NCI-H1105 (cell line): Measurements from ENCODE around the gene ISOC1.

Experiments
- DNase-seq: peaks from one replicate; lab custom pipeline; 2025; lab: John Stamatoyannopoulos, UW

ISOC1 gene

DNA sequence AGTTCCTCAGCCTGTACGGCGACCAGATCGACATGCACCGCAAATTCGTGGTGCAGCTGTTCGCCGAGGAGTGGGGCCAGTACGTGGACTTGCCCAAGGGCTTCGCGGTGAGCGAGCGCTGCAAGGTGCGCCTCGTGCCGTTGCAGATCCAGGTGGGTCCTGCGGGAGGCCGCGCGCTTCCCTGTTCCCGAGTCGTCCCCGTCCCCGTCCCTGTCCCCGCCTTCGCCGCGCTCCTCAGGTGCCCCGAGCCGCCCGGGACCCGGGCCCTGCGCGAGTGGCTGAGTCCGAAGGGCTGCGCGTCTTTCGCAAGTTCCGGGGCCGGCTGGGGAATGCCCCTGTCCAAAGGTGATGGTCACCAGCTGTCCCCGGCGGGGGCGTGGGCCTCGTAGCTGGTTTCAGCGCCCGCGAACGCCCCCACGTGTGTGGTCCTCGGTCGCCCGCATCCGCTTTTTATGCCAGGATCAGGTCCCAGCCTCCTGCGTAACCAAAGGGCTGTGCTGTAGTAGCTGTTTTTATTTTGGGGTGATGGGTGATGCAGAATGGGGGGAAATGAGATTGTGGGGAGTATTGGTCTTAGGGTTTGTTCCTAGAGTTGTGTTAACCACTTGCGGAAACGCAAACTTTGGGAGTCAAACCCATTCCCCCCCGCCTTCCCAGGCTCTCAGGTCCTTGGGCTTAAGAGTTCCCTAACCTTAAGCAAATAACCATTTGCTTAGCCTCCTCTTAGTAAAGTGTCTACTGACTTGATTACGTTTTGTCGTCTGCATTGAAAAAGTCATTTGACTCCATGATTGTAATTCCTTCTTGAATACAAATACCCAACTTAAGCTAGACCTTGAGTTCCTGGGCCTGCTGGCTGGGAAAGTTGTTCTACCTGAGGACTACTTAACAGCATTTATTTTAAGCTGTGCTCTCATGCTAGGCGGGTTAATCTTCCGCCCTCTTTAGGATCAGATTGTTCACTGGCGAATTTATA lies 663 bp downstream of the ISOC1 start:
- peak; percentile 27 for DNase-seq

DNA sequence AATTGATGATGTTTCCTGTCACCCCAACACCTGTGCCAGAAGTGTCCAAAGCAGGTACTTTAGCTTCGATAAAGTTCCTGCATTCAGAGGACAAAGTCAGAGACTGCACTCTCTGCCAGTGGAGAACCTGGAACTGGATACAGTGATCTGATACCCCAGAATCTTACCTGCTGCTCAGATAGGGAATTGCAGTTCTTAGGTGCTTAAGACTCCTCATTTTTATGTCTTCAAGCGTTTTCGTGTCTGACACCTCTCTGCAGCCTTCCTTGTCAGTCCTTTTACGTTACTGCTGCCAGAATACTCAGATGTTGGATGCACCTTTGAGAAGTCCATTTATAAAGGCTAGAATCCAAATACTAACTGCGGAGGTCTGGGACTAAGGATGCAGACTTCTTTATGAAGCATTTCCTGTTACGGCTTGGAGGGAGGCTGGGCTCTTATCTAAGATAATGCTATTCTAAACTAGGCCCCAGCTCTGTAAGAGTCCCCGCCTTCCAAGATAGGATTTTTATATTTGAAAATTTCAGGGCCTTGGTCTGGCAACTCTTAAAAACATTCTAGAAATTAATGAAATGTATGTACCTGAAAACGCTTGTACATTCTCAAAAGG lies 1.9 kb downstream of the ISOC1 start:
- DNase-seq: no peak

DNA sequence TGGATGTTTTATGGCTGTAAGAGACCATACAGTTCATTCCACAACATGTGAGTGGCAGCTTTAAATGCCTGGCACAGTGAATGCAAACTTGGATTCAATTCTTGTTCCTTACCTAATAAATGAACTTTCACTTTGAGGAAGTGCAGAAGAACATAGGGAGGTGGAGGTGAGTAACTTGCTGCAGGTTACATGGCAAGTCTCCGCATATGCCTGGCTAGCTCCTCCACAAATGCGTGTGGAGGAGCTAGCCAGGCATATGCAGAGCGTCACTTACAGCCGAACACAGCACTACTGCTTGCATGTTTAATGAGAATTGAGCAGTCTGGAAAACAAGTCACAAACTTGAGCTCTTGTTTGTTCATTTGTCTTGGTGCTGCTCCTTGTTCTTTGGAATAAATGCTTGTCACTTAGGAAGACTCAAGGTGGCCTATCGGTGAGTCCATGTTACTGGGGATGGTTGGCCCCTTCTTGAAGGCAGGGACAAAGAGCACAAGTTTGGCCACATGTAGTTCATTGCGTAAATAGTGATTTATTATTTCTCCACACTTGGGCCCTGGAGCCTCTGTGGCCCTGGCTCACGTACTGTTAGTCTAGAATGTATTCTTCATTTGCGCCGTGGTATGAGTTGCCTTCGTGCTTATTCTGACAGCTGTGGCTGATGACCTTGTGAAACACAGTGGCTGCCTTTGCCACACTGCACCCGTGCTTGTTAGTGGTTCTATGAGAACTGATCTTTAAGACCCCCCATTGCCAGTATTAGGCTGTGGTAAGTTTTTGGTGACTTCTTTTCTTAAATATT lies 3.1 kb downstream of the ISOC1 start:
- no peak for DNase-seq

DNA sequence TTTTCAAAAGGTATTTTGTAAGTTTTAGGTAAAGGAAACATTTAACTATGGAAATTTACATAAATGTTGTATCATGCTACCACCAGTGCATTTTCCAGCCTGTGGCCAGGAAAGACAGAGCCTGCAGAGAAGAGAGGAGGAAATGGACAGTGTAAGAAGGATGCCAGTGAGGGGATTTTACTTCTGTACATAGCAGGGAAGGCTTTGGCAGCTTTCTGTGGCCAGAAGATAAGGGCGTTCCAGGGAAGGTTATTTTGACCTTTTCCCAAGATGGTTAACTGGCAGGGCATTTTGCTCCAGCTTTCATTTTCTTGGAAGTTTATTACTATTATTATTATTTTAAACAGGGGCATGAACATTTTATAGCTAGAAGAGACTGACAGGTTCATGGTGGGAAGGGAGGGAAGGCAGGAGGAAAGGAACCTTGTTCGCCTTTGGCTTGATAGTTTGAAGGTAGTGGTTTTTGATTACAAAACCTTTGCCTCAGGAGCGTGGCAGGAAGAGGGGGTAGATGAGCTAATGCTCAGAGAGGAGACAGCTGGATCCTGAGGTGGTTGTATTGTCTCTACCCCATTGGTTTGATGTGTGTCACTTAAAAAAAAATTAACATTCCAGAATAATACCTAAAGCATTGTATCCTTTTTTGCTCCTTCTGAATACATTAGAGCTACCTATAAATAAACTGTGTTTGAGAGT lies 4.1 kb downstream of the ISOC1 start:
- no peak for DNase-seq

DNA sequence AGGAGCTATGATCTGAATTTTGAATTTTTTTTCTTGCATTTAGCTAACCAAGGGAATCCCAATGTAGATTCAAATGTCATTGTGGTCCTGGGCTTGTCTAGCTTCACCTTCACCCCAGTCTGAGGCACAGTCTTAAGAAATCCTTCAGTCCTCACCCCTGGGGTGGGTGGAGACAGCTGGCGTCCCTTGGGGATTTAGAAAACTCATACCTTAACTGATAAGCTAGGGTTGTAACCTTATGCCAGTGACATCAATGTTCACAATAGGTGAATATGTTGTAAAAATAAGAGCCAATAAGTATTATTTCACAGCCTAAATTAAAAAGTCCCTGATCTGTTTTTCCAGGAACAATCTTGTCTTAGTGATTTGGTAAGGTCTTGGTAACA lies 4.6 kb downstream of the ISOC1 start:
- no peak for DNase-seq

DNA sequence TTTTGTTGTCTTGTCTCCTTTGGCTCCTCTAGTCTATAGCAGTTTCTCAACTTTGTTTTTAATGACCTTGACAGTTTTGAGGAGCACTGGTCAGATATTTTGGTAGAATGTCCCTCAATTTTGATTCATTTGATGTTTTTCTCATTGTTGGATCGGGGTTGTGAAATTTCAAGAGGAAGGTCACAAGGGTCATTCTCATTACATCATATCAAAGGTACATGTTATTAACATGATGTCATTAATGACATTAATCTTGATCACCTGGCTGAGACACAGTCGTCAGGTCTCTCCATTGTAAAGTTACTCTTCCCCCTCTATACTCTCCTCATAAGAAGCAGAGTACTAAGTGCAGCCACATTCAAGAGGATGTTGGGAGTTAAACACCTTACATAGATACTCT lies 7.2 kb downstream of the ISOC1 start:
- DNase-seq: no peak

DNA sequence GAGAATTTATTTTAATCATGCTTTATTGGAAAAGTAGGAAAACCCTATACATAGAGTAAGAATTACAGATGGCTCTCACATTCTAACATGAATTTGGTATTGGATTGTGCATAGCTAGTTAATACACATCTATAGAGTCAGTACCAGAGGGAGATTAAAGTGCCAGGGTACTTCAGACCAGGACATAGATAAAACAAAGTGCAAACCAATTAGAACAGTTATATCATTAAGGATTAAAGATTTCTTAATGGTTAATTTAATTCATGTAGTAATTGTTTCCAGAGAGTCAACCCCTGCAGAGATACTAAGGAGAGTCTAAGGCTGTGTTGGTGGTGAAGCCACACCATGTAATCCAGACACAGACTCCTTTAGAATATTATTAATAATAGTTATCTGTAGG lies 8.8 kb downstream of the ISOC1 start:
- DNase-seq: no peak

DNA sequence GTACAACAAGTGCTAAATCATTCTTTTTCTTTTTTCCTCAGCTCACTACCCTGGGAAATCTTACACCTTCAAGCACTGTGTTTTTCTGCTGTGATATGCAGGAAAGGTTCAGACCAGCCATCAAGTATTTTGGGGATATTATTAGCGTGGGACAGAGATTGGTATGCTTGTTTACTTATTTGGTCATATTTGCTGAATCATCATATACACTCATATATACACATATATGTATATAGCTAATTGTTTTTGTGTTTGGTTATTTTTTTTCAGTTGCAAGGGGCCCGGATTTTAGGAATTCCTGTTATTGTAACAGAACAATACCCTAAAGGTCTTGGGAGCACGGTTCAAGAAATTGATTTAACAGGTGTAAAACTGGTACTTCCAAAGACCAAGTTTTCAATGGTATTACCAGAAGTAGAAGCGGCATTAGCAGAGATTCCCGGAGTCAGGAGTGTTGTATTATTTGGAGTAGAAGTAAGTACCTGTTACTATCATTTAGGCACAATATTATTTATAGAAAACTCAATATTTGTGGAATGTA lies 10.4 kb downstream of the ISOC1 start:
- no peak for DNase-seq

DNA sequence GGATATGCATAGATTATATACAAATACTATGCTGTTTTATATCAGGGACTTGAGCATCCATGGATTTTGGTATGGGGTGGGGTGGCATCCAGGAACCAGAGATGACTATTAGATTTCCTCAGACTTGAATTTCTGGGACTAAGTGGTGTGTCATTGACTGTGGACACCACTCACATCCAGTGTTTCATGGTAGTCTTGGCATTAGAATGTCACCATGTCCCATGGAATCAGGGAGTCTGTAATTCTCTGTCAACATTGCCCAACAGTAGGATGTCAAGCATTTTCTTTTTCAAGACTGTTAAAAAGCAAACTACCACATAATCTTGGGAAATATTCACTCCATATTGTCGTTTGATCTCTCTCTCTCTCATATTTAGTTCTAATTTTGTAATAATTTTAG lies 13.1 kb downstream of the ISOC1 start:
- DNase-seq: no peak

DNA sequence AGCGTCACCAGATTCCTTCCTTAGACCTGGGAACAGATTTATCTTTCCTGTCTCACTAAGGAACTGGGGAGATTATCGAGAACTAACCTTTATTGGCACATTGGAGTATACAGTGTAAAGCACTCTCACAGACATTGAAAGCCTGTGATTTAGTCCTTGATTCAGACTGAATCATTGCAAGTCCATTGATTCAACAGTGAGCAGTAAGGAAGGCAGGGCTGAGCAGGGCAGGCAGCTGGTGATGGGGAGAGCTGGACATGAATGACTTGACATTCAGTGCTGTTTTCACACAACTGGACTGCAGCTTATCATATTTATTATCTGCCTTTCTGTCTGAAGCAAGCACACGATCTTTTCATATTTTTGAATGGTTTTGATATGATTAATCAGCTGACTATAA lies 16.2 kb downstream of the ISOC1 start:
- no peak for DNase-seq

DNA sequence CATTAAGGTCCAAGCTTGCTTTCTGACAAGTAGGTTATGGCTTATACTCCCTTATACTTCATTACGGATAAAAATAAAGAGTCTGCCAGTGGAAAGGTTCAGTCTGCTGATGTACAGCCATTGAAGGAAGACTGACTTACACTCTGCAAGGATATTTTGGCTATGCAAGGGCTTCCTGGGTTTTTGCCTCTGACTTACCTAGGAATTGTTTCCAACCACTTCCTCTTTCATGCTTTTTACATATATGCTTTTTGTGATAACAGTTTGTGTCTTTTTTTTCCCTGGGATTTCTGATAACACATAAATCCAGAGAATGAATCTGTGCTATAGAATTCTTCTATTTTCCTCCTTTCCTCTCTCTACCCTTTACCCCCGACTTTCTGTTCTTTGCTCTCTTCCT lies 16.8 kb downstream of the ISOC1 start:
- DNase-seq: no peak

DNA sequence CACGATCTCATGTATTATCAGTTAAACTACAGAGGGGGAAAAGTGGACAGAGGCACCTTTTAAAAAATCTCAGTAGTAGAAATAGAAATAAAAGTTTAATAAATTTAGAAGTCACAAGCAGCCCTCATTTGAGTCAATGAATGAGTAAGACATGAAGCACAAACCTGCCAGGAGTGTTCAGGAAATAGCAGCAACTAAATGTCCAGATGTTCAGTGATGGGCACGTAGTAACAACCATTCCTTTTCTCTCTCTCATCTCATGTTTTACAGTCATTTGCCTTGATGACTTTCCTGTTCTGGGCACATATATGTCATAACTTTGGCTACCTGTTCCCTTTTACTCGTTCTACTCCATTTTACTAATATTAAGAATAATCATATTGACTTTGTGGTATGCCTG lies 17.7 kb downstream of the ISOC1 start:
- DNase-seq: no peak

DNA sequence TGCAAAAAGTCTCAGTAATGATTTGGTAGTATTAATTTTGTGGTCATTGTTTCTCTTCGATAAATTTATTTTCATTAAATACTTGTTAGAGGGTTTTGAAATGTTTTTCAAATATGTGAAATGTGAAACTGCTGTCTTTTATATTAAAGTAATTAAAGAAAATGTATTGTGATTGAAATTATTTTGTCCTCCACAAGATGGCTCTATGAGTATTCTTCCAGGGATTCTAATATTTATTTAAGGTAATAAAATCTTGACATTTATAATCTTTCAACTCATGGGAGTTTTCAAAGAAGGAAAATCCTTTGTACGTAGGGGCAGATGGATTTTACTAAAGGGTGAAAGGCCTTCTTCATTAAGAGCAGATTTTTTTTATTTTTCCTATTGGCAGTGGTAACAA lies 19.3 kb downstream of the ISOC1 start:
- no peak for DNase-seq

DNA sequence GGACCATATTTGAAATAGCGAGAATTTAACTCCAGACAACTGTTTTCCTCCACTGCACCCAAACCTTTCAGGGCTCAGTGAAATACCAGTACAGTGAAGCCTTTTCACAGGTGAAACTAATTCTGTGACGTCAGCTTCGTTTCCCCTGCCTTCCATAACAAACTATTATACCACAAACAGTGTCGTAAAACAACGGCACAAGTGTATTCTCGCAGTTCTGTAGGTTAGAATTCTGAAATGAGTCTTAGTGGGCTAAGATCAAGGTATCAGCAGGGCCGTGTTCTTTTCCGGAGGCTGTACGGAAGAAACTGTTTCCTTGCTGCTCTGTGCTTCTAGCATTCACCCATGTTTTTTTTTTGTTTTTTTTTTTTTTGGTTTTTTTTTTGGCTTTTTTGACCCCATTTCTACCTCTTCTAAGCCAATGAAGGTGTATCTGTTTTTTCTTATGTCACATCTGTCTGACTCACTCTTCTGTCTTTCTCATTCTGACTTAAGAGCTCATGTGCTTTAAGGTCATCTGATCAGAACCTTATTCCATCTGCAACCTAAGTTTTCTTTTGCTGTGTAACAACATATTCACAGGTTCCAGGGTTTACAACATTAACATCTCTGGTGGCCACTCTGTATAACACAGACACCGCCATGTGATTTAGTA lies 20.1 kb downstream of the ISOC1 start:
- no peak for DNase-seq

DNA sequence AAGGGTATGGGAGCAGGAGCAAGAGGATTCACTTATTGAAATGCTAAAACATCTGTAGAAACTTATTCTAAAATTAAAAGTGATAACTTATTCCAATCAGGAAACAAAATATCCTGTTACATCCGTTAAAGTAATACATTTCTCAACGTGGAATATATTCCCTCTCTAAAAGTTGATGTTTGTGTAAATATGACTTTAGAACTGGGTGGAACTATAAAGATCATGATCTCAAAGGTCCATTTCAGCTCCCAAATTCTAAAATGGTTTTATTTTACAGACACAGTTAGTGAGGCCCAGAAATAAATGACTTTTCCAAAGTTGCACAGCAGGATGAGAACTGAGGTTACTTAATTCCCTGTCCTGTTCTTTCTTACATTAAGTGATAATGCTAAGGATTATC lies 21.1 kb downstream of the ISOC1 start:
- DNase-seq: no peak

DNA sequence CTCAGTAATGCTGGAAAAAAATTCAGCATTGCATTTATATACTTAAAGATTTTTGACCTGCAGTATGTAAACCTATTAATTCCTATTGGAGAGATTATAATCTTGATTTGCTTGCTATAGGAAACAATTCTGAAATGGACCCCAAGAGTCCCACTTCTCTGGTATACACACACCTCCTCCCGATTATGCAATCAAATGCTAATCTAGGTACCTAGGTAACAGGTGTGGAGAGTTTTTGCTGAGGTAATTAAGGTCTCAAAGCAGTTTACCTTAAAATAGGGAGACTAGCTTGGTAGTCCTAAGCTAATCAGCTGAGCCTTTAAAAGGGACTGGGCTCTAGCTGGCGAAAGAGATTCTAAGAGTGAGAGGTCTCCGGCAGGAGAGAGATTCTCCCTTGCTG lies 22.2 kb downstream of the ISOC1 start:
- DNase-seq: no peak

DNA sequence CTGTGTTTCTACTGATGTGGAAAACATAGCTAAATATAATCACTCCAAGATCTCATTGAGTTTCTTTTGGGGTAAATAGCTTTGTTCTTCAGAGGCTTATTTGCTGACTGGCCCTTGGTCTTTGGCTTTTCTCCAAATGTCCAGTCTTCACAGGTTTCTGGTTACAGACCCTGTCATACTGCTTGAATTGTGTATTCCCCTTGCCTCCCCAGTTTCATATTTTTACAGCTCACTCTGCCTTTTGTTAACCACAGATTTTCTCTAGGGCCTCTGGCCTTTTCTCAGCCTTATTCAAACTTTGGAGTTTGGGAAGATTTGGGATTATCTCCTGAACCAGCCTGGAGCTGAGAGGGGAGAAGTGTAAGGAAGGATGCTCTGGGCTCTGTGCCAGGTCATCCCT lies 23.9 kb downstream of the ISOC1 start:
- no peak for DNase-seq

DNA sequence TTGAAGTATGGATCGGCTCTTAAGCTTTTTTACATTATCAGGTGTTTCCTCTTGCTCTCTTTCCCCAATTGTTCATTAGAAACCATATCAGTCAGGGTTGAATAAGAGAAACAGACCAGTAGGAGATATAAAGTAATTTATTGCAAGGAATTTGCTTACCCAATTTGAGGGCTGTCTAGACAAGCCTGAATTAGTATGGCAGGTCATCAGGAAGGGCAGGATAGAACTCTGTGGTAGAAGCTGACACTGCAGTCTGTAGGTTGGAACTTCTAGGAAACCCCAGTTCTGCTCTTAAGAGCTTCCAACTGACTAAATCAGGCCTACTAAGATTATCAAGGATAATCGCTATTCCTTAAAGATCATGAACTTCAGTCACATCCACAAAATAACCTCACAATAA lies 24.3 kb downstream of the ISOC1 start:
- no peak for DNase-seq

DNA sequence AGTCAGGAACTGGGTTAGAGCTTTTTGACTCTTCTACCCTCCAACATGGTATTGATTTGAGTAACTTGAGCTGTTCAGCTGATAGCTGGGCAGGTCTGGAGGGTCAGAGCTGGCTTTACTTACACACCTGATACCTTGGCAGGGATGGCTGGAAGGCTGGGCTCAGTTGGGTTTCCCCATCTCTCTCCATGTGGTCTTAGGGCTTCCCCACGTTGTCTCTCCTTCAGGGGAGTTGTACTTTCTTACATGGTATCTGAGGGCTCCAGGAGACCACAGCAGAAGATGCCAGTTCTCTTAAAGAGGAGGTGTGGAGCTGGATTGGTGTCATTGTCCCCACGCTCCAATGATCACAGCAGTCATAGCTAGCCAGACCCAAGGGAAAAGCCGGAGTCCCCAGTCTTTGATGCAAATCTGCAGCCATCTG lies 25.6 kb downstream of the ISOC1 start:
- no peak for DNase-seq

DNA sequence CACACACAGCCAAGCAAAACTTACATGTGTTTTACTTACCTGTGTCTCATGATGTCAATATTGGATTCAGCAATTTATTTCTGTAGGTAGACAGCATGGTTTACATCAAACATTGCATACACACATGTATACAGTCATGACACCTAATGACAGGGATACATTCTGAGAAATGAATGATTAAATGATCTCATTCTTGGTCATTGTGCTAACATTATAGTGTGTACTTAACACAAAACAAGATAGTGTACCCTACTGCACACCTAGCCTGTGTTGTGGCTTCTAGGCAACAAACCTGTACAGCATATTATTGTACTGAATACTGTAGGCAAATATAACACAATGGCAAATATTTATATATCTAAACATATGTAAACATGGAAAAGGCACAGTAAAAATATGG lies 28.0 kb downstream of the ISOC1 start:
- no peak for DNase-seq

DNA sequence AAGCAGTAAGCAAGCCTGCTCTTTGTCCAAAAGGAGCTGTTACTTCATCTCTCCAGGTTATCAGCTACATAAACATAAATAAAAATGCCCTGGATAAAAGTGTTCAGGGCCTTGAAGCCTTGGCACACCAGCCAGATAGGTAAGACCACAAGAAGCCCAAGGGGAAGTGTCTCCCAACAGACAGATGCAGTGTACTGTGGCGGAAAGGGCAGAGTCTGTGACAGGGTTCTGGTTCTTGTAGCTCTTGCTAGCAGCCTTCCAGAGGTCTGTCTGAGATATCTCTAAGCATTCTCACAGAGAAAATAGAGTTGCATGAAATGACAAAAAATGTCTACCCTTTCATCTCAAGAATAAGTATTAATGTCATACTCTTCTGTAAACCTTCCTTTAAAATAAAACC lies 30.1 kb downstream of the ISOC1 start:
- no peak for DNase-seq
